PC-3 (cell line): Measurements from ENCODE around the gene VIPR2.

ENCODE experiments used
- CTCF ChIP-seq: fragments of 300-600 bp; sonication (generic); conservative IDR thresholded peaks from 2 replicates; pipeline ENCODE4 v1.5.1; 2017; ENCODE audit warnings: antibody characterized with exemption, low read depth, mild to moderate bottlenecking, low read length
- EZH2 ChIP-seq: fragments of 300-600 bp; sonication (generic); IDR thresholded peaks from one replicate; pipeline ENCODE4 v1.6.1; 2017; ENCODE audit warnings: antibody characterized with exemption, mild to moderate bottlenecking, low read length; ENCODE audit not compliant: unreplicated experiment
- EZH2phosphoT487 ChIP-seq: fragments of 300-600 bp; sonication (generic); IDR thresholded peaks from 2 replicates; pipeline ENCODE4 v1.6.1; 2018; ENCODE audit warnings: mild to moderate bottlenecking, antibody characterized with exemption, low read length, borderline replicate concordance

DNA sequence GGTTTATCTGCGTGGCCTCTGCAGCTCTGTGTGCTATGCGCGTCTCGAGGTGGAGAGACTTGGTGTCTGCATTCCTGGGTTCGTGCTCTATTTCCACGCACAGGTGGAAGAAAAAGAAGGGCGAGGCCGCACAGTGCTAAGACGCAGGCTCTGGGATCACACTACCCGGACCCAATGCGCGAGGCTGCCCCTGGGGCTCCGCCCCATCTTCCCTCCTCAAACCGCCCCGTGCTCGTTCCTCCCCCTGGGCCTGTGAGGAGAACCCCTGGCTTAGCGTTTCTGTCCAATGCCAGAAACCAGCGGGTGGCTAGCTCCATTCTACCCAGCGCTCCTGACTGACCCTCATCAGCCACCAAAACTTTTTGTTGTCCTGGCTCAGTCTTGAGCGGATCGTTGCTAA, 145.2 kb downstream of the VIPR2 start:
- TF ChIP-seq CTCF: no peak
- TF ChIP-seq EZH2: no peak
- no peak for TF ChIP-seq EZH2phosphoT487
